ENCODE results near the gene SCN5A. TPM values are rescaled to one million over a fixed set of nuclear protein-coding genes. Genes with fewer than 3 reads are reported as not detected.

The SCN5A gene
- total and polyA plus RNA-seq, 2 of the 4 experiments (the other 2 are of a cell fraction) = 1.9 to 2.0 TPM

DNA sequence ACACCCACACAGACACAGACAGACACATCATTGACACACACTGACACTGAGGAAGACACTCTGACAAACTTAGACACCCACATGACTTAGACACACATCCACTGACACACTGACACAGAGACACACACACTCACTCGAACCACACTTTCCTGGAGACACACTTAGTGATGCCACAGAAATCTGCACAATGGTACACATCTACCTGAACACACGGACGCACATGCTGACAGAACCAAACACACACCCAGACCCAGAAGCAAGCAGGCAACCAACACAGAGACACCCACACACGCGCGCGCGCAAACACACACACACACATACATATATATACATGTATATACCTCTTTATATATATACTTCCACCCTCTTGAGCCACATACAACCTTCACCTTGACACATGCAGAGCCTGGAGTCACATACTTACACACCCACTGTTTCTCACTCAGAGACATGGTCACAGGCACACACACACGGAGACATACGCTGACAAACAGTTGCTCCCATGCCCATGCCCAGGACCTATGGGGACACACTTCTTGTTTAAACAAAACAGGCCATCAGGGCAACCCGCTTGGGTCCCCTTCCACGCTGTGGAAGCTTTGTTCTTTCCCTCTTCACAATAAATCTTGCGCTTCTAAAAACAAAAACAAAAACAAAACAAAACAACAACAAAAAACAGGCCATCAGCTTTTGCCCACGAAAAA is 913 bp upstream of the SCN5A start (continued):
- no peak for TF ChIP-seq RAD21 (IDR thresholded peaks at IDR 0.05; ENCODE audit: low read length)

DNA sequence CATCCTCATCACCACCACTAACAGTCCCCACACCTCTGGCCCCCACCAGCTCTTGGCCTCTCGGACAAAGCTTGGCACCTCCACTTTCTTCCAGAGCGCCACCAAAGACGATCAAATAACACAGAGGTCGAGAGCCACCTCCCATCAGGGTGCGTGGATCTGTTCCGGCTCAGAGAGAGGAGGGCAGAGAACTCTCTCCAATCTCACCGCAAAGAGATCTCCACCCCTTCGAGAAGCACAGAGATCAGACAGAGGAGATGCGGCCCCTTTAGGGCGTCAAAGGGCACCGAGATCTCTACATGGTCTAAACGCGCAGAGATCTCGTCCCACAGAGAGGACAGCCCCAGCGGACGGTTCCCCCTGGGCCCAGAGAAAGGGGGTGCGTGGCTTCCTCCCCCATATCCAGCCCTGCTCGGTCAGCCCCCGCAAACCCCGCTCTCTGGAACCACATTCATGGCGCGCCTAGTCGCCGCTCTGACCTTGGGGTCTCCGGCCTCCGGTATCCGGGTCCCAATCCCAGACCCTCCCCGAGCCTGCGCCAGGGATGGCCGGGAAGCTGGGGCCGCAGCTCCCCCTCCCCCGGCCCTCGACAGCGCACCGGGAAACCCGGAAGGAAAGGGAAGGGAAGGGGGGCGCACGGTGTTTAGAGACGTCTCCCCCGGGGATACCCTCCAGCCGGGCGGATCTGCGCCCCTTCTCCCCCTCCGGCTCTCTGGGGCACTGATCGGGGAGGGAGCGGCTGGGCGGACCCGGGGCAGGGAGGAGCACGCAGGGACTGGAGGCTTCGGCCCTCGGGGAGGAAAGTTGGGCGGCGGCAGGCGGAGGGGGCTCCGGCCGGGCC is 608 bp downstream of the SCN5A start:
- H2BK120ac ChIP-seq (ENCODE audit: low read depth, low read length) = no peak overlapping the region
- H2AK5ac ChIP-seq (ENCODE audit: low read depth, low read length) = 0 out of 2 replicates have a peak overlapping the region, but pooled peaks have one; percentile 26
- DNase-seq (no peak), ATAC-seq (ENCODE audit: low read depth) (peak; percentile 38)
- peak overlapping the region; percentile 92 for H2AK9ac ChIP-seq (replicated peaks; ENCODE audit: low read depth, low read length, poor library complexity)
- H2BK20ac ChIP-seq (ENCODE audit: low read depth, low read length) = no peak overlapping the region
- H3K9me3 ChIP-seq (ENCODE audit: control insufficient read depth, insufficient read depth, low read length) = no peaks in the 10 kb centered on the region
- H3K9me1 ChIP-seq (ENCODE audit: insufficient read depth, low read length) = no peaks in the 10 kb centered on the region; the same call in 1 of the 2 replicates
- ChIA-PET CTCF (no interaction called here), POLR2A (ENCODE audit: unreplicated experiment) (no interaction called here)
- H4K91ac ChIP-seq (ENCODE audit: insufficient read depth, low read depth, low read length) = no peak overlapping the region
- H3K4me3 ChIP-seq (ENCODE audit: insufficient read depth, low read depth, low read length) = peak overlapping the region; percentile 63
- H3K56ac ChIP-seq (ENCODE audit: extremely low read depth, insufficient read depth, low read length) = peak overlapping the region; percentile 11; the same call in 1 of the 2 replicates
- peak overlapping the region; percentile 16; the same call in 1 of the 2 replicates for H3K4ac ChIP-seq (ENCODE audit: low read depth, low read length)
- 0% methylated on average over 4 of the region's 56 CpGs; no CpG with 5 or more reads in 1 of the 2 experiments for WGBS, 2 experiments (ENCODE audit: extremely low coverage in 2 of 2, insufficient read length in 1 of 2)
- H3K27me3 ChIP-seq (ENCODE audit: control insufficient read depth, insufficient read depth, low read length) = peaks cover 9% of the 10 kb centered on the region
- BruUV-seq (replicated peaks) = no TSS peak
- peaks cover 0 to 11% of the 10 kb centered on the region in 2 experiments; a peak in 2 of 4 replicates for H3K79me1 ChIP-seq (ENCODE audit: low read depth in 1 of 2, low read length in 2 of 2)
- H3K27ac ChIP-seq (ENCODE audit: insufficient read depth, low read length) = no peak overlapping the region
- H3K18ac ChIP-seq (ENCODE audit: low read depth, low read length) = no peak overlapping the region
- H2AFZ ChIP-seq (replicated peaks; ENCODE audit: low read length, poor library complexity) = peak overlapping the region; percentile 91
- no peak overlapping the region for H4K8ac ChIP-seq (ENCODE audit: low read depth in 2 of 2, low read length in 2 of 2)
- in situ Hi-C loops (cut with MboI; ENCODE audit: low sequenced_read_pairs) (loop anchor here (5.0 kb wide), 1 partner anchor 112 kb away; no protein-coding TSS in a partner anchor), dilution Hi-C loops (cut with HindIII; ENCODE audit: low sequenced_read_pairs, unreplicated experiment) (no loop called here), intact Hi-C loops (cut with micrococcal nuclease) (loop anchor here (5.0 kb wide), 1 partner anchor 348 kb away; no protein-coding TSS in a partner anchor)
- H3K4me2 ChIP-seq (ENCODE audit: low read depth, low read length) = peak overlapping the region; percentile 76
- H4K20me1 ChIP-seq (ENCODE audit: insufficient read depth, low read length) = no peaks in the 10 kb centered on the region
- peak overlapping the region; percentile 57; the same call in 1 of the 2 replicates for H3K23ac ChIP-seq (ENCODE audit: low read depth, low read length)
- no peaks in the 10 kb centered on the region for H3K36me3 ChIP-seq (ENCODE audit: control insufficient read depth, insufficient read depth, low read length)
- peak overlapping the region; percentile 24 for H3K9ac ChIP-seq (ENCODE audit: low read depth, low read length)
- no peak overlapping the region for H4K5ac ChIP-seq (ENCODE audit: low read depth, low read length)
- peaks cover 3% of the 10 kb centered on the region for H3K4me1 ChIP-seq (ENCODE audit: control insufficient read depth, insufficient read depth, low read length)
- peak overlapping the region; percentile 15; the same call in 1 of the 2 replicates for H3K14ac ChIP-seq (replicated peaks; ENCODE audit: low read depth, low read length)
- no peak overlapping the region for H2BK5ac ChIP-seq (ENCODE audit: low read depth, low read length, poor library complexity, severe bottlenecking)
- H2BK15ac ChIP-seq (ENCODE audit: low read depth, low read length) = no peak overlapping the region
- TF ChIP-seq RCOR1 (IDR thresholded peaks at IDR 0.05; ENCODE audit: insufficient replicate concordance, low read length) (no peak), CHD1 (IDR thresholded peaks at IDR 0.05; ENCODE audit: low read depth, low read length) (no peak), MXI1 (IDR thresholded peaks at IDR 0.05; ENCODE audit: borderline replicate concordance, low read depth, low read length) (no peak), NFE2L2 (IDR thresholded peaks at IDR 0.05; ENCODE audit: low read depth, low read length) (no peak), MAFK (IDR thresholded peaks at IDR 0.05; ENCODE audit: low read depth, low read length) (no peak), SMC3 (IDR thresholded peaks at IDR 0.05; ENCODE audit: low read depth, low read length) (no peak)
- TF ChIP-seq, protein P1, sequence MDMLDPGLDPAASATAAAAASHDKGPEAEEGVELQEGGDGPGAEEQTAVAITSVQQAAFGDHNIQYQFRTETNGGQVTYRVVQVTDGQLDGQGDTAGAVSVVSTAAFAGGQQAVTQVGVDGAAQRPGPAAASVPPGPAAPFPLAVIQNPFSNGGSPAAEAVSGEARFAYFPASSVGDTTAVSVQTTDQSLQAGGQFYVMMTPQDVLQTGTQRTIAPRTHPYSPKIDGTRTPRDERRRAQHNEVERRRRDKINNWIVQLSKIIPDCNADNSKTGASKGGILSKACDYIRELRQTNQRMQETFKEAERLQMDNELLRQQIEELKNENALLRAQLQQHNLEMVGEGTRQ (IDR thresholded peaks at IDR 0.05; ENCODE audit: low read depth, low read length) = no peak
- TF ChIP-seq, protein P2, sequence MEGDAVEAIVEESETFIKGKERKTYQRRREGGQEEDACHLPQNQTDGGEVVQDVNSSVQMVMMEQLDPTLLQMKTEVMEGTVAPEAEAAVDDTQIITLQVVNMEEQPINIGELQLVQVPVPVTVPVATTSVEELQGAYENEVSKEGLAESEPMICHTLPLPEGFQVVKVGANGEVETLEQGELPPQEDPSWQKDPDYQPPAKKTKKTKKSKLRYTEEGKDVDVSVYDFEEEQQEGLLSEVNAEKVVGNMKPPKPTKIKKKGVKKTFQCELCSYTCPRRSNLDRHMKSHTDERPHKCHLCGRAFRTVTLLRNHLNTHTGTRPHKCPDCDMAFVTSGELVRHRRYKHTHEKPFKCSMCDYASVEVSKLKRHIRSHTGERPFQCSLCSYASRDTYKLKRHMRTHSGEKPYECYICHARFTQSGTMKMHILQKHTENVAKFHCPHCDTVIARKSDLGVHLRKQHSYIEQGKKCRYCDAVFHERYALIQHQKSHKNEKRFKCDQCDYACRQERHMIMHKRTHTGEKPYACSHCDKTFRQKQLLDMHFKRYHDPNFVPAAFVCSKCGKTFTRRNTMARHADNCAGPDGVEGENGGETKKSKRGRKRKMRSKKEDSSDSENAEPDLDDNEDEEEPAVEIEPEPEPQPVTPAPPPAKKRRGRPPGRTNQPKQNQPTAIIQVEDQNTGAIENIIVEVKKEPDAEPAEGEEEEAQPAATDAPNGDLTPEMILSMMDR (conservative IDR thresholded peaks at IDR 0.05; ENCODE audit: low read depth, low read length) = no peak

All from IMR-90 (cell line).